Naive thymus-derived CD4-positive, alpha-beta T cell (primary cell): ENCODE measurements around the gene TMTC4. TPM values are rescaled to one million over a fixed set of nuclear protein-coding genes. Genes with fewer than 3 reads are reported as not detected.

Experiments
- polyA plus RNA-seq, 2 donors: library from polyadenylated mRNA; unstranded; fragments of 300-500 nt; fragmentation: Illumina TruSeq; gene quantifications; one replicate each; pipeline ENCODE4 v1.2.3, GENCODE V29; 2021
- total RNA-seq, 6 experiments: library from RNA in 5 of 6; stranded (reverse) in 5 of 6; gene quantifications; 1 replicate in 5 of 6; 2 replicates in 1 of 6; pipeline ENCODE4 v1.2.3 and lab custom pipeline; 2021 to 2026

Gene TMTC4
- total and polyA plus RNA-seq, 7 experiments from 2014 or later, result 3.2 to 25.1 (median 15.7) TPM

Other genes starting within 250 kb of the TMTC4 start
- gene GGACT, start 86.0 kb downstream of the TMTC4 start, total RNA-seq, result 1 to 10 TPM; 5.3 to 8.7 (median 7.4) TPM
- gene GGACT, start 86.0 kb downstream of the TMTC4 start, polyA plus RNA-seq, result 10 to 100 TPM in 1 of 2 donors, 1 to 10 TPM in 1; 4.9 to 10.4 TPM